ENCODE data around the gene SP7. TPM values are rescaled to one million over a fixed set of nuclear protein-coding genes. Genes with fewer than 3 reads are reported as not detected.
A peak's percentile ranks its signal among the peaks of the same experiment; 100 is the strongest.

SP7 gene
- total and polyA plus RNA-seq, 9 of the 15 experiments (the other 6 are each of a cell fraction or from before 2014, with no cell fraction given): 0.04 TPM; not detected in 8

- peak; percentile 63; the same call in 1 of the 2 replicates for TF ChIP-seq STAG1 (CRISPR knock-in tag; IDR thresholded peaks at IDR 0.05; ENCODE audit: borderline replicate concordance)
- 0 out of 2 replicates have a peak, but pooled peaks have one; percentile 69 for TF ChIP-seq ZBTB7A (IDR thresholded peaks at IDR 0.05; ENCODE audit: borderline replicate concordance, control insufficient read depth, low read depth, low read length)
- TF ChIP-seq CC2D1A (IDR thresholded peaks at IDR 0.05): peak; percentile 88
- no peak for TF ChIP-seq RNF219 (CRISPR knock-in tag; IDR thresholded peaks at IDR 0.05)
- no peak for TF ChIP-seq ATF1 (CRISPR knock-in tag; IDR thresholded peaks at IDR 0.05)
- no peak for TF ChIP-seq ATF1 (tag; IDR thresholded peaks at IDR 0.05)
- no peak for TF ChIP-seq SRSF9 (IDR thresholded peaks at IDR 0.05; ENCODE audit: borderline replicate concordance, low read depth, low read length)
- no peak for TF ChIP-seq ZNF277 (CRISPR knock-in tag; IDR thresholded peaks at IDR 0.05; ENCODE audit: borderline replicate concordance)
- no peak for TF ChIP-seq NR2F6 (CRISPR knock-in tag; IDR thresholded peaks at IDR 0.05)
- no peak for TF ChIP-seq NFIX (CRISPR knock-in tag; IDR thresholded peaks at IDR 0.05; ENCODE audit: low read depth)
- no peak for TF ChIP-seq SAFB2 (IDR thresholded peaks at IDR 0.05; ENCODE audit: borderline replicate concordance, low read depth, low read length, severe bottlenecking)
- no peak for TF ChIP-seq ZC3H11A (IDR thresholded peaks at IDR 0.05; ENCODE audit: low read depth, low read length)
- no peak for TF ChIP-seq GABPB2 (CRISPR knock-in tag; conservative IDR thresholded peaks at IDR 0.05)
- peak; percentile 81; the same call in 1 of the 2 replicates for TF ChIP-seq ARID2 (IDR thresholded peaks at IDR 0.05)
- no peak for TF ChIP-seq MLX (CRISPR knock-in tag; conservative IDR thresholded peaks at IDR 0.05)
- TF ChIP-seq ATF7 (IDR thresholded peaks at IDR 0.05): peak; percentile 37; the same call in 1 of the 2 replicates
- TF ChIP-seq NFXL1 (CRISPR knock-in tag; IDR thresholded peaks at IDR 0.05): no peak
- TF ChIP-seq ZBTB43 (CRISPR knock-in tag; IDR thresholded peaks at IDR 0.05): no peak
- TF ChIP-seq U2AF1 (optimal IDR thresholded peaks at IDR 0.05; ENCODE audit: low read depth, low read length): no peak
- TF ChIP-seq ZFP1 (CRISPR knock-in tag; IDR thresholded peaks at IDR 0.05): no peak
- peak; percentile 63 for TF ChIP-seq RBFOX2 (IDR thresholded peaks at IDR 0.05; ENCODE audit: low read depth, low read length)
Observed at GRCh38 chr12:53344824-53345485, 8.8 kb upstream of the SP7 start (continued).

Measured in K562 (cell line).